Kasumi-1 (cell line): ENCODE results near the gene IFI35.
A peak's percentile ranks its signal among the peaks of the same experiment; 100 is the strongest.
"Not testable (repeated sequence)": the region's sequence is repeated elsewhere in the genome, so short reads cannot be mapped to it uniquely, and the experiment has no call there.

Experiments used
- DNase-seq, 2 experiments: peaks; one replicate each; lab custom pipeline; 2025; lab: John Stamatoyannopoulos, UW

IFI35 gene

DNA sequence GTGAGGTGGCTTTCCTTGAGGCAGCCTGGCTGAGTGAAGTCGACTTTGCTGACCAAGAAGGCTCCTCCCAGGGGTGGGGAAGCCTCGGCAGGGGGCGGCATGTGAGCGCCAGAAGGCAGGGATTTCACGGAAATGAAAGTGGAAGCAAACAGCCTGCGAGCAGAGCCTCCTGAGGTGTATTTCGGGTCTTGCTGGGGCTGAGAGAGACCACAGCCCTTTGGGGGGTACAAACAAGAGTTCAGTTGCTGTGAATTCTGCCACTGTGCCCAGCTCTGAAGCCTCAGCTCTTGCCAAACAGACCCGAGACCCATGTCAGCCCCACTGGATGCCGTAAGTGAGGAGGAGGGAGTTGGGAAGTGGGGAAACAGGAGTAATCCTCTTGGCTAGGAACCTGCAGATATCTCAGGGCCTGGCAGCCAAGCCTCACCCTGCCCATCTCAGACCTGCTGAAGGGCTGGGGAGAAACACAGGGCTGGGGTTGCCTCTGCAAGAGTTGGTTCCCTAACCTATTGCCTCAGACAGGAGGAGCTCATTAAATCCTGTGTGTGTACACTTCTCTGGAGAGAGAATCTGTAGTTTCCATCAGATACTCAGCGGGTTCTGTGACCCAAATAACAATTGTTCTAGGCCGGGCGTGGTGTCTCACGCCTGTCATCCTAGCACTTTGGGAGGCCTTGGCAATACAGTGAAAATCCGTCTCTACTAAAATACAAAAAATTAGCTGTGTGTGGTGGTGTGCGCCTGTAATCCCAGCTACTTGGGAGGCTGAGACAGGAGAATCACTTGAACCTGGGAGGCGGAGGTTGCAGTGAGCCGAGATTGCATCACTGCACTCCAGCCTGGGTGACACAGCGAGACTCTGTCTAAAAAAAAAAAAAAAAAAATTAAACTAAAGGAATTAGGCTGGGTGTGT lies at the start of gene IFI35:
Gene IFI35 (plus strand): TSS at position 146 of the 913 bp plus-strand sequence. CDS start 164 bp downstream, at position 310.
- peak; percentile 75 to 81 for DNase-seq

DNA sequence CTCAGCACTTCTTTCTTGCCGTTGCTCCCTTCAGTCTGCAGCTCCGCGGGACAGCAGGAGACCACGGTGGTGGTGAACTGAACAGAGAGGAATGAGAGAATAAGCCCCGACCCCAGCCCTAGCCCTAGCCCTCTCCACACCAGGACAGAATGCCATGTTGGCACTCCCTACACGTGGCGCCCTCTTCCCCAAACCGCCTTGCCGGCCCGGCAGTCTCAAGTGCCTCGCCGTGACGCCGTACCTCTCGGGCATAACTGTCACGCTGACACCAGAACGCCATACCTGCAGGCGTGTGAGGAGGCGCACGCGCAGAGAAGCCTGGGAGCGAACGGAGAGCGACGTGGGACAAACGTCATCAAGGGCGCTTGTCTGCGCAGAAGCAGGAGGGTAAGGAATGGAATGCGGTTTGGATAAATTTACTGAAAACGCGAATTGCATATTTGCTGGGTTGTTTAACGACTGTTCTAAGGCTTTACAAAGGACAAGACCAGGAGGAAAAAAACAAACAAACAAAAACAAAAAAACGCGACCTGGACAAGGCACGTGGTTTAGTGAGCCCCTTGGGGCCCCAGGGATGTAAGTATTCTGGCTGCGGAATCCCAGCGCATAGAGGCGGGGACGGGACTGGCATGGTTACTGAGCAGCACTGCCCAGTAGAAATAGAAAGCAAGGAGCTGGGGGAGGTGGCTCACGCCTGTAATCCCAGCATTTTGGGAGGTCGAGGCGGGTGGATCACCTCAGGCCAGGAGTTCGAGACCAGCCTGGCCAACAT lies 42.2 kb upstream of the IFI35 start, which contains the start of gene AARSD1:
Gene AARSD1 (minus strand): TSS at position 294 of the 772 bp plus-strand sequence. CDS start 14 bp downstream, at position 280.
- peak; percentile 90 to 95 for DNase-seq

DNA sequence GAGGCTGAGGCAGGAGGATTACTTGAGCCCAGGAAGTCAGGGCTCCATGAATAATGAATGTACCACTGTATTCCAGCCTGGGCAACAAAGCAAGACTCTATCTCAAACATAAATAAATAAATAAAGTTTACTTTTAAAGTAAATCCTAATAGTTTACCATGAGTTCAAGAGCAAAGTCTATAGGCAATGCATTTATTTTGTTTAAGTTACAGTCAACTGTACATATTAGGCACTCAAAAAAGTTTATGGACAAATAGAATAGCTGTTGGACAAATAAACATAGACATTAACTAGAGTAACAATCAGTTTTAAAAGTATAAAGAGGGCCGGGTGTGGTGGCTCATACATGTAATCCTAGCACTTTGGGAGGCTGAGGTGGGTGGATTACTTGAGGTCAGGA lies 38.7 kb upstream of the IFI35 start:
- DNase-seq: no peak

DNA sequence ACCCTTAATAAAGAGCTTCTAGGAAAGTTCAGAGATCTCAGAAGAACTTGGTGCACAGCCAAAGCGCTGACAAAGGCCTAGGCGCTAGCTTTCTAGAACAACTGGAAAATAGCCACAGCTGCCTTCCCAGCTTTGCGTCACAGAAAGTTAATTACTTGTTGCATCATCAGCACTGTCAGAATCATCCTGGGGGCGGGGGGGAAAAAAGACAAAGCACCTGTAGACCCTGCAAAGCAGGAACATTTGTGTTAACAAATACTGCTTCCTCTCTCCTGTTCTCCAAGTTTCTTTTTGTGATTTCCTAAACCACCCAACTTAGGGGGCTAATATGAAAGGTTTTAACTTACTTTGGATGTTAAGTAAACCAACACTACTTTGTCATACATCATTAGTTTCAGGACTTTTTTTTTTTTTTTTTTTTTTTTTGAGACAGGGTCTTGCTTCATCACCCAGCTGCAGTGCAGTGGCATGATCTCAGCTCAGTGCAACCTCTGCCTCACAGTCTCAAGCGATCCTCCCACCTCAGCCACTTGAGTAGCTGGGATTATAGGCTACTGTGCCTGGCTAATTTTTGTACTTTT lies 37.5 kb upstream of the IFI35 start:
- peak in 1 of 2 experiments; percentile 13 for DNase-seq

DNA sequence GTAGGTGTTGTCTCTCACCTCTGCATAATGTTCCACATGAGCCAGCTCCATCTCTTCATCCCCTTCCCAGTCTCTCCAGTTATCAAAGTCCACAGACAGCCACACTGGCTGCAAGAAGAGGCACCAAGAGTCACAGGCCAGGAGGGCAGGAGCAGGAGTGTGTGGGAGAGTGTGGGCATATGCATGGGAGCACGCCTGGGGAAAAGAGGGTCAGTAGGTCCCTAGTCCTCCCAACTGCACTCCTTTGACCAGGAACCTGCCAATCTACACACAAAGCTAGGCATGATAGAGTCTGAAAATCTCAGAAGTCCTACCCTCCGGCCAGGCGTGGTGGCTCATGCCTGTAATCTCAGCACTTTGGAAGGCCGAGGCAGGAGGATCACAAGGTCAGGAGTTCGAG lies 35.0 kb upstream of the IFI35 start:
- DNase-seq: no peak

DNA sequence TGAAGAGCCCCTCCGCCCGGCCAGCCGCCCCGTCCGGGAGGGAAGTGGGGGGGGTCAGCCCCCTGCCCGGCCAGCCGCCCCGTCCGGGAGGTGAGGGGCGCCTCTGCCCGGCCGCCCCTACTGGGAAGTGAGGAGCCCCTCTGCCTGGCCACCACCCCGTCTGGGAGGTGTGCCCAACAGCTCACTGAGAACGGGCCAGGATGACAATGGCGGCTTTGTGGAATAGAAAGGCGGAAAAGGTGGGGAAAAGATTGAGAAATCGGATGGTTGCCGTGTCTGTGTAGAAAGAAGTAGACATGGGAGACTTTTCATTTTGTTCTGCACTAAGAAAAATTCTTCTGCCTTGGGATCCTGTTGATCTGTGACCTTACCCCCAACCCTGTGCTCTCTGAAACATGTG lies 33.3 kb upstream of the IFI35 start:
- not testable (repeated sequence) for DNase-seq

DNA sequence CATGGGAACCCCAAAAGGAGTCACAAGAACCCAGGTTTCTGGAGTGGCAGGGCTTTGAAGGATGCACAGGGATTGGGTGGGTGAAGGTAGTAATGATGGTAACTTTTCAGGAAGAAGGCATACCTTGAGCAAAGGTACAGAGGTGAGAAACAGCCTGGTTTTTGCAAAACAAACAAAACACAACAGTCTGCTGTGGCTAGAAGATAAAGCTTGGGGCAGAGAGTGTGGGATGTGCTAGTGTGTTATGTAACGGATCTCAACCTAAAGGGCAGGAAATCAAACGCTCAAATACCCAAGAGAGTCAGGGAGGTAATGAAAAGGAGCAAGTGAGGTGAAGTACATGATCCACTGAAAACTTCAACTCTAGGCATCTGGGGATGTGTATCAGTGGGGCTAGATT lies 31.3 kb upstream of the IFI35 start:
- DNase-seq: no peak

DNA sequence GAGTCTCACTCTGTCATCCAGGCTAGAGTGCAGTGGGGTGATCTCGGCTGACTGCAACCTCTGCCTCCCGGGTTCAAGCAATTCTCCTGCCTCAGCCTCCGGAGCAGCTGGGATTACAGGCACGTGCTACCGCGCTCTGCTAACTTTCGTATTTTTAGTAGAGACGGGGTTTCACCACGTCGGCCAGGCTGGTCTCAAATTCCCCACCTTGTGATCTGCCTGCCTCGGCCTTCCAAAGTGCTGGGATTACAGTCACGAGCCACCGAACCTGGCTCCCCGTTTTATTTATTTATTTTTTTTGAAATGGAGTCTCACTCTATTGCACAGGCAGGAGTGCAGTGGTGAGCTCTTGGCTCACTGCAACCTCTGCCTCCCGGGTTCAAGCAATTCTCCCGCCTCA lies 30.9 kb upstream of the IFI35 start:
- DNase-seq: not testable (repeated sequence)

DNA sequence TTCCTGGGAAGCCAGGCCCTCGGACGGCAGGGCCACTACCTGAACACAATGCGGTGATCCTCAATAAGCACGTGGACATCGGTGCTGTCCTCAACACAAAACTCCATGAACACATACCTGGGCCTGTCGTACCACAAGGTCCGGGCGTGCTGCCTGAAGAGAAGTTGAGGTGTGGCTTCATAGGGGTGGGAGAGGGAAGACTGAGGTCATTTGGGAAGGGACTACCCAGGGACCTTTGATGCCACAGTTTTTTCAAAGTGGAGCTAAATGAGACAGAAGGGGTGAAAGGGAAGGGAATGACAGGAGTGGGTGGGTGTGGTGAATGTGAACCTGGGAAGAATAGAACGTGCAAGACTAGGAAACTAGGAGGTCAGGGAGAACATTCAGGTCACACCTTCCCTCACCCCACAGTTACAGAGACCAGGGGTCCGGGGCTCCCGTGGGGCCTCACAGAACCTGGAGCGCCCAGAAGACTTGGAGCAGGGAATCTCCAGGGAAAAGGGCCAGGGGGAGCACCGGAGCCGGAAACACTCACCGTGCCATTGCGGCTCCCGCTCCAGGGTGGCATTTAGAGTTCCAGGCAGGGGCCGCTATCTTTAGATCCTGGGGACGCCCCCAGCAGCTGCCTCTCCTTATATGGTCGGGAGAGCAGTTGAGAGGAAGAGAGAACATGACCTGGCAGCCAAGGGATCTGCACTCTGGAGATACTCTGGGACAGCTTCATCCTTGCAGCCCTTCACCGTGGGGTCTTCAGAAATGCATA lies 26.9 kb upstream of the IFI35 start, which contains the start of gene PTGES3L:
Gene PTGES3L (minus strand): TSS at position 570 of the 763 bp plus-strand sequence. CDS start 27 bp downstream, at position 543.
- DNase-seq: peak; percentile 74 to 77

DNA sequence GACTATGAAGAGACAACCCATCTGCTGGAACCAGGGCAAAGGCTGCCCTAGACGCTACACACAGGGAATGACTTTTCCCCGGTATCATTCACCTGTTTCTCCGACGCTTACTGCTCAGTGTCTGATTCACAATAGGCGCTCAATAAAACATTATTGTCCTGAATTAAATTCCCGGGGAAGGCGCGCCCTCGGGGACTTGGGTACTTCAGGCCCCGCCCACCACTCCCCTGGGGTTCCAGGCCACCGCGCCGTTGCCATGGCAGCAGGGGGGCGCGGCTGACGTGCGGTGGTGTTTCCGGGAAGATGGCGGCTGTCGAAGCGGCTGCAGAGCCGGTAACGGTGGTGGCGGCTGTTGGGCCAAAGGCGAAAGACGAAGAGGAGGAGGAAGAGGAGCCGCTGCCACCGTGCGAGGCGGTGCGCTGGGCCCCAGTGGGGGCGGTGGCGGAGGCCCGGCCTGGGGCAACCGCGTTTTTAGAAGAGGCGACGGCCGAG lies 26.3 kb upstream of the IFI35 start, which contains the start of gene RUNDC1:
Gene RUNDC1 (plus strand): TSS at position 292 of the 492 bp plus-strand sequence. CDS start 12 bp downstream, at position 304.
- peak; percentile 73 to 75 for DNase-seq

DNA sequence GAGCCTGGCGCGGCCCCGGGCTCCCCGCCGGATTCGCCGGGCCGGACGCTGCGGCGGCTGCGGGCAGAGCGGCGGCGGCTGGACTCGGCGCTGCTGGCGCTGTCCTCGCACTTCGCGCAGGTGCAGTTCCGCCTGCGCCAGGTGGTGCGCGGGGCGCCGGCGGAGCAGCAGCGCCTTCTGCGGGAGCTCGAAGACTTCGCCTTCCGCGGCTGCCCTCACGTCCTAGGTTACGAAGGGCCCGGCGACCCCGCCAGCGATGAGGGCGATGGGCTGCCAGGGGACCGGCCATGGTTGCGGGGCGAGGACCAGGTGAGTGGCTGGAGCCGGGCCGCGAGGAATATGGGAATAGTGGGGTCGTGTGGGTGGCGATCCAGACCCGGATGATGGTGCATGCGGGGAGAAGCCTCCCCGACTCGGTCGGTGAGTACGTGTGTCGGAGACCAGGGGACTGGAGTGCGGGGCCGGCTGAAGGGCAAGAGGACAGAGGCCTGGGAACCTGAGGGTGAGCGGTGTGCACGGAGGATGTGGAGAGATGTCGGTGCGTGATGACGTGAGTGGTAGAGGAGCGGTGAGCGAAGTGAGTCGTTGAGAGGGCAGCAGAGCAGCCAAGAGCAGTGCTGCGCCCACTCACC lies 25.7 kb upstream of the IFI35 start:
- DNase-seq: peak; percentile 60 to 61

DNA sequence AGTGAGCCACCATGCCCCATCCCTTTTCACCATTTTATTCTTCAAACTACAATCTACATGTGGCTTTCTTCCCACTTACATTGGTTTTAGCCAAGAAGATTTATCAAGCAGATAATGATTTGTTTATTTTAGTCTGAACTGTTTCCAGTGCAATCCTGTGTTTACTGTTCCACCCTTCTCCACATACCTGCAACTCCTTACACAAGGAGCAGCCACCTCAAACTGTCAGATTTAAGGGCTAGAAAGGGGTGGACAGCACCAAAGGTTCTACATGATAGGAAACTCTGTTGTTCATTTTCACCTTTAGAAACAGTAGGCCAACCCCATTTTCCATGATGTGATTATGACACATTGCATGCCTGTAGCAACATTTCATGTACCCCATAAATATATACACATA lies 24.3 kb upstream of the IFI35 start:
- DNase-seq: no peak

DNA sequence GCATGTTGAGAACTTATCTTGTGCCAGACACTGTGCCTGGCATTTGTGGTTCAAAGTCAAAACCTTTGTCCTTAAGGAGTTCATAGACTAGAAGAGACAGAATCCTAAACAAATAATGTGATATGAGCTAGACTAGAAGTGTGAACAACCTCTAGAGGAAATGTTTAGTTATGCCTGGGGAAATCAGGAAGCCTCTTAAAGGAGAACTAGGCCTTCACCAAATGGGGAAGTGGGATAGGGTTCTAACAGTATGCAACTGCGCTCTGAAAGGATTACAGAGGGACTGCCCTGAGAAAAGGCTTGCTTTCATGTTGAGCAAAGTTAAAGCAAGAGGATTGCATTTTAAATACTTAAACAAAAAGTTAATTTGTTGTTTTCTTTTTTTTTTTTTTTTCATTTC lies 21.4 kb upstream of the IFI35 start:
- peak; percentile 94 to 97 for DNase-seq

DNA sequence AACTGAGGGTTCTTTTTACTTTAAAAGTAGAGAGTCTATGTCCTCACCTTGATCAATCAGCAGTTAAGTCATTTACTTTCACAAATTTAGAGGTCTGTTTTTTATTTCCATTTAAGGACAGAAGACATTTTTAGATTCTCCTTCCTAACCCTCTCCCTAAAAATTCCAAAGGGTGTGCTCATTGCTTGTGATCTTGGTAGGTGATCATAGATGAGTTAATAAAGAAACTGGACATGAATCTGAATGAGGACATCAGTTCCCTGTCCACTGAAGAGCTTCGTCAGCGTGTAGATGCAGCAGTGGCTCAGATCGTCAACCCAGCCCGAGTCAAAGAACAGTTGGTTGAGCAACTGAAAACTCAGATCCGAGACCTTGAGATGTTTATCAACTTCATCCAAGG lies 17.4 kb upstream of the IFI35 start:
- no peak for DNase-seq

DNA sequence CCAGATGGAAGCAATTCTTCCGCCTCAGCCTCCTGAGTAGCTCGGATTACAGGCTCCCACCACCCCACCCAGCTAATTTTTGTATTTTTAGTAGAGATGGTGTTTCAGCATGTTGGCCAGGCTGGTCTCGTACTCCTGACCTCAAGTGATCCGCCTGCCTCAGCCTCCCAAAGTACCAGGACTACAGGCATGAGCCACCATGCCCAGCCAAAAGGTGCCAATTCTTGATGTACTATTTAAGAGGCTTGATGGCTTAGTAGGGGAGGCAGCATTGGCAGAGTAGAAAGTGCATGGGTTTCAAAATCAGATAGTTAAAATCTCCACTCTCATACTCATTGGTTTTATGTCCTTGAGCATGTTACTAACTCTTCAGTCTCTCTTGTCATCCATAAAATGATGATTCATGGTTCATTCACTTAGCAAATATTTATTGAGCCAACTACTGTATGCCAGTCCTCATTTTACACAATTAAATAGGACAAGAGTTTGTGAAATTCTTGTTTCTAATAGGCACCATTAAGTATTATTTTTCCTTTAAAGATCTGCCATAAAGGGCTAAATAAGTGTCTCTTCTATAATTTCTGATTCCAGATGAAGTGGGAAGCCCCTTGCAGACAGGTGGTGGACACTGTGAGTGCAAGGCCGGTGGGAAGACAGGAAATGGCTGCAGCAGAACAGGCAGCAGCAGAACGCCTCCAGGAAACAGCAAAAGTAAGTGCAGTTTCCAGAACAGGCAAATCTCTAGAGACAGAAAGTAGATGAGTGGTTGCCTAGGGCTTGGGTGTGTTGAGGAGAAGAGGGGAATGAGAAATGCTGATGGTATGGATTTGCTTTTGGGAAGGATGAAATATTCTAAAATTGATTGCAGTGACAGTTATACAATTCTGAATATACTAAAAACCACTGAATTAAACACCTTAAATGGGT lies 16.6 kb upstream of the IFI35 start:
- DNase-seq: no peak

DNA sequence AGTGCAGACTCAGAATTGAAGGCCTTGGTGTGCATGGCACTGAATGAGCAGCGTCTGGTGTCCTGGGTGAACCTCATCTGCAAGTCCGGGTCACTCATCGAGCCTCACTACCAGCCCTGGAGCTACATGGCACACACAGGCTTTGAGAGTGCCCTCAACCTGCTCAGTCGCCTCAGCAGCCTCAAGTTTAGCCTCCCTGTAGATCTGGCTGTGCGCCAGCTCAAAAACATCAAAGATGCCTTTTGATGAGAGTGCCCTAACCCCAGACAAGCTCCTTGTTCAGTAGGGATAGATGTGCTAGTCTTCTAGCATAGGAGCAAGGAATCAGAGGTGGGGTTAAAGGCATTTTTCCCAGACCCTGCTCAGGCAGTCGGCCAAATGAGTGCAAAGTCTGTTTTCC lies 15.1 kb upstream of the IFI35 start:
- DNase-seq: no peak

DNA sequence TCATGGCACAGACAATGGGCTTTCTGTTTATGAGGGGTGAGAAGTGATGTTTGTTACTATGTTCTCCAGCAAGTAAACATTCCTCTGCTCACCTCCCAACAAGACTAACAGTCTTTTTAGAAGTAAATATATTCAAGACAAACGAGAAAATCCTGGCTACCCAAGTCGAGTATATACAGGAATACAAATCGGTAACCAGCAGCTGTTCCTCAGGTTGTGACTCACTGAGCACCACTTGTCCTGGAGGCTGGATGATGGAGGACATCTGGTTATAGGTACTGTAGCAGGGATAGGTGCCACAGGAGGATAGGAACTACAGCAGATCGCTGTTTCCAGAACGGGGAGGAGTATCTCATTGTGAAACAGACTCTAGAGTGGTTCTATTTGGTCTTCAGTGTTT lies 13.7 kb upstream of the IFI35 start:
- DNase-seq: no peak

DNA sequence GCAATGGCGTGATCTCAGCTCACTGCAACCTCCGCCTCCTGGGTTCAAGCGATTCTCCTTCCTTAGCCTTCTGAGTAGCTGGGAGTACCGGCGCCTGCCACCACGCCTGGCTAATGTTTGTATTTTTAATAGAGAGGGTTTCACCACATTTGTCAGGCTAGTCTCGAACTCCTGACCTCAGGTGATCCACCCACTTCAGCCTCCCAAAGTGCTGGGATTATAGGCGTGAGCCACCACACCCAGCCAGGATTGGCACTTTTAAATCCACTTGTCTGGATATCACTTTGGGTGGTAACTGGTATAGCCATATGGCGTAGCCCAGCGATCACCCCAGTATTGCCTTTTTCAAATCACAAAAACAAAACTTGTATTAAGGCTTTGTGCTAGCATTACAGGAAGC lies 12.7 kb upstream of the IFI35 start:
- DNase-seq: not testable (repeated sequence)

DNA sequence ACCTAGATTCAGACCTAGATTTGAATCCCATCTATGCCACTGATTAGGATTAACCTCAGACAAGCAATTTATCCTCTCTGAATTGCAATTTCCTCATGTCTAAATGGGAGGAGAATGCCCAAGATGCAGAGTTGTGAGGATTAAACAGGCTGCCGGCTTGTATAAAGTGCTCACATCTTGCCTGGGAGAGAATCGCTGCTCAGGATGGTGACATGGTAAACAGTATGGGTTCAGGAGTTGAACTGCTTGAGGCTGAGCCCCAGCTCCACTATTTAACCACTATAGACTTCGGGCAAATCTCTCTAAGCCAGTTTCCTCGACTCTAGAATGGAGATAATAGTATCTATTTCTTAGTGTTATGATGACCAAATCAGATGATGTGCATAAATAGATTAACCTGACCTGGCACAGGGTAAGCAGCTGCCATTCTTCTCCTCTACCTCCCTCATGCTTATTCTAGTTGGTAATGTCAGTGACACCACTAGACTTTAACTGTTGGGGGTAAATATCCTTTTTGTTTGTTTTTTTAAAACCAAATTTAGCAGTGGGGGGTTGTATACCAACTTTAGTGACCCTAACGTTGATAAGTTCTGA lies 9.1 kb upstream of the IFI35 start:
- DNase-seq: peak; percentile 45 to 57
